CD14-positive monocyte (primary cell): ENCODE measurements around the gene BDKRB2. TPM values are rescaled to one million over a fixed set of nuclear protein-coding genes. Genes with fewer than 3 reads are reported as not detected.

ENCODE experiments used
- DNase-seq, 3 donors: peaks; one replicate each; pipeline ENCODE4 v3.0.0-alpha.2; 2011 to 2022
- H2AFZ ChIP-seq: 2 replicates; pipeline ENCODE4 v1.6.0; 2012; ENCODE audit warnings: mild to moderate bottlenecking, low read depth, low read length, inconsistent platforms; ENCODE audit not compliant: insufficient read depth, poor library complexity, severe bottlenecking
- H3K27ac ChIP-seq, 2 donors: 1 replicate in 1 of 2; 2 replicates in 1 of 2; pipeline ENCODE4 v1.5.1; 2012 to 2013; ENCODE audit warnings: low read length in 2 of 2, control low read depth in 1 of 2, inconsistent platforms in 1 of 2, low read depth in 1 of 2, mild to moderate bottlenecking in 1 of 2
- H3K27me3 ChIP-seq, 2 donors: one replicate each; pipeline versions ENCODE4 v1.6.0 to v1.6.1; 2011 to 2013; ENCODE audit warnings: low read length in 2 of 2; ENCODE audit not compliant: control insufficient read depth in 2 of 2, insufficient read depth in 2 of 2
- H3K36me3 ChIP-seq, 2 donors: replicated peaks in 1 of 2; 1 replicate in 1 of 2; 2 replicates in 1 of 2; pipeline versions ENCODE4 v1.5.1 to v1.6.1; 2012 to 2013; ENCODE audit warnings: low read length in 2 of 2, control low read depth in 1 of 2, inconsistent platforms in 1 of 2, mild to moderate bottlenecking in 1 of 2; ENCODE audit not compliant: insufficient read depth in 2 of 2, control insufficient read depth in 1 of 2
- H3K4me1 ChIP-seq, 2 donors: 1 replicate in 1 of 2; 2 replicates in 1 of 2; pipeline versions ENCODE4 v1.5.1 to v1.6.1; 2012 to 2013; ENCODE audit warnings: low read length in 2 of 2, control low read depth in 1 of 2, inconsistent platforms in 1 of 2, mild to moderate bottlenecking in 1 of 2, moderate library complexity in 1 of 2; ENCODE audit not compliant: insufficient read depth in 2 of 2, control insufficient read depth in 1 of 2
- H3K4me2 ChIP-seq: replicated peaks from 2 replicates; pipeline ENCODE3; 2012; ENCODE audit warnings: low read length, moderate library complexity, mild to moderate bottlenecking; ENCODE audit not compliant: poor library complexity, severe bottlenecking; ENCODE audit errors: extremely low read depth
- H3K4me3 ChIP-seq, 3 experiments: fragments of 200-600 bp in 1 of 3; sonication (generic) in 1 of 3; replicated peaks in 1 of 3; 1 replicate in 2 of 3; 2 replicates in 1 of 3; pipeline ENCODE4 v1.5.1; 2011 to 2013; ENCODE audit warnings: low read length in 3 of 3, mild to moderate bottlenecking in 3 of 3, control low read depth in 2 of 3, low read depth in 2 of 3, inconsistent platforms in 1 of 3, moderate library complexity in 1 of 3
- H3K79me2 ChIP-seq: 2 replicates; pipeline ENCODE4 v1.6.0; 2012; ENCODE audit warnings: mild to moderate bottlenecking, control low read depth, inconsistent platforms, low read length, moderate library complexity; ENCODE audit not compliant: insufficient read depth
- H3K9ac ChIP-seq: 2 replicates; pipeline ENCODE4 v1.6.0; 2017; ENCODE audit warnings: low read length, mild to moderate bottlenecking; ENCODE audit not compliant: insufficient read depth, poor library complexity, severe bottlenecking
- H3K9me3 ChIP-seq, 2 donors: replicated peaks in 1 of 2; 1 replicate in 1 of 2; 2 replicates in 1 of 2; pipeline versions ENCODE4 v1.5.1 to v1.6.1; 2012 to 2013; ENCODE audit warnings: low read length in 2 of 2, control low read depth in 1 of 2; ENCODE audit not compliant: control insufficient read depth in 1 of 2, insufficient read depth in 1 of 2
- H4K20me1 ChIP-seq: 2 replicates; pipeline ENCODE4 v1.6.0; 2012; ENCODE audit warnings: mild to moderate bottlenecking, low read length, control low read depth, moderate library complexity; ENCODE audit not compliant: insufficient read depth
- H3K27ac Mint-ChIP-seq, 7 donors: one replicate each; pipeline ENCODE4 v1.8.0; 2020; ENCODE audit warnings: mild to moderate bottlenecking in 7 of 7, mixed read lengths in 7 of 7, moderate library complexity in 6 of 7, inconsistent platforms in 2 of 7
- H3K27me3 Mint-ChIP-seq, 3 donors: one replicate each; pipeline ENCODE4 v1.8.0; 2021 to 2022; ENCODE audit warnings: low read depth in 3 of 3, mild to moderate bottlenecking in 3 of 3, mixed read lengths in 3 of 3, moderate library complexity in 3 of 3, inconsistent platforms in 1 of 3
- H3K36me3 Mint-ChIP-seq, 2 donors: one replicate each; pipeline ENCODE4 v1.8.0; 2020; ENCODE audit warnings: mixed read lengths in 2 of 2, inconsistent platforms in 1 of 2, mild to moderate bottlenecking in 1 of 2
- H3K4me1 Mint-ChIP-seq: one replicate; pipeline ENCODE4 v1.8.0; 2020; ENCODE audit warnings: mild to moderate bottlenecking, mixed read lengths
- H3K4me3 Mint-ChIP-seq, 2 donors: one replicate each; pipeline ENCODE4 v1.8.0; 2020; ENCODE audit warnings: mild to moderate bottlenecking in 2 of 2, mixed read lengths in 2 of 2, moderate library complexity in 1 of 2
- H3K9me3 Mint-ChIP-seq, 7 donors: one replicate each; pipeline ENCODE4 v1.8.0; 2020 to 2022; ENCODE audit warnings: mixed read lengths in 7 of 7, mild to moderate bottlenecking in 6 of 7, moderate library complexity in 6 of 7, inconsistent platforms in 2 of 7
- CTCF ChIP-seq: fragments of 200-600 bp; IDR thresholded peaks from one replicate; pipeline ENCODE4 v1.8.0; 2022; ENCODE audit warnings: antibody characterized with exemption, mild to moderate bottlenecking
- WGBS: methylation state at CpG from one replicate; pipeline ENCODE4 v1.1.5; 2013; ENCODE audit warnings: missing lambda C conversion rate; ENCODE audit not compliant: insufficient coverage; 5-methylcytosine and 5-hydroxymethylcytosine counted together
- intact Hi-C, 2 donors: fragments of 100-400 bp; cut with micrococcal nuclease; formaldehyde crosslinking; loops; one replicate each; pipeline versions ENCODE4 v1.15.0 to v1.15.1; 2023
- polyA plus RNA-seq, 3 donors: library from polyadenylated mRNA; depleted of rRNA in 1 of 3; unstranded in 2 of 3; stranded (reverse) in 1 of 3; fragments of 300-500 nt in 2 of 3; fragments of >200 nt in 1 of 3; fragmentation: Illumina TruSeq in 2 of 3; gene quantifications; 1 replicate in 2 of 3; 2 replicates in 1 of 3; pipeline ENCODE4 v1.2.3, GENCODE V29; 2012 to 2021

The BDKRB2 gene
- polyA plus RNA-seq, 3 donors: not detected

DNA sequence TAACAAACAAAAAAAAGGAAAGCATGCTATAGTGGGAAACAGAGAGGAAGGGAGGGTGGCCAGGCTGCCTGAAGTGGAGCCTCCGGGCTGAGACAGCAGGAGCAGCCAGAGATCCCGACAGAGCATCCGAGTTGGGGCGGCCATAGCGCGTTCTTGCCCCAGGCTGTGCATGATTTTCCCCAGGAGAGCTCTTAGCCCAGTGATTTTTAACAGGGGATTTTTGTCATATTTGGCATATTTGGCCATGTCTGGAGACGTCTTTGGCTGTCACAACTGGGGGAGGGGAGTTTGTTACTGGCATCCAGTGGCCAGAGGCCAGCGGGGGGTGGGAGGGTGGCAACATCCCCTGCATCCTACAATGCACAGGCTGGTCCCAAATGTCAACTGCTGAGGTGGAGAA lies 74.9 kb downstream of the BDKRB2 start:
- Histone ChIP-seq H3K79me2 (no peaks in the 10 kb centered on the region), H3K9ac (no peak overlapping the region), H3K27me3 (no peaks in the 10 kb centered on the region), H3K4me1 (no peaks in the 10 kb centered on the region), H3K4me3 (no peak overlapping the region), H4K20me1 (no peaks in the 10 kb centered on the region), H2AFZ (no peak overlapping the region), H3K9me3 (peaks cover 9 to 12% of the 10 kb centered on the region in 2 donors), H3K4me2 (no peak overlapping the region), H3K36me3 (peaks cover 8 to 22% of the 10 kb centered on the region in 2 donors), H3K27ac (no peak overlapping the region)
- no peak for DNase-seq
- Mint-ChIP-seq H3K4me3 (no peak overlapping the region), H3K36me3 (peaks cover 9 to 16% of the 10 kb centered on the region in 2 donors), H3K9me3 (peaks cover 4 to 14% (median 10%) of the 10 kb centered on the region in 7 donors), H3K27me3 (peaks cover 0 to 1% (median 0%) of the 10 kb centered on the region in 3 donors), H3K4me1 (no peaks in the 10 kb centered on the region), H3K27ac (no peak overlapping the region)
- TF ChIP-seq CTCF: no peak
- WGBS: 95% methylated on average over 6 of the region's 8 CpGs
- intact Hi-C loops: loop anchor here in 1 of 2 donors (10.0 kb wide), 2 partner anchors 175 to 715 kb away; no protein-coding TSS in a partner anchor

DNA sequence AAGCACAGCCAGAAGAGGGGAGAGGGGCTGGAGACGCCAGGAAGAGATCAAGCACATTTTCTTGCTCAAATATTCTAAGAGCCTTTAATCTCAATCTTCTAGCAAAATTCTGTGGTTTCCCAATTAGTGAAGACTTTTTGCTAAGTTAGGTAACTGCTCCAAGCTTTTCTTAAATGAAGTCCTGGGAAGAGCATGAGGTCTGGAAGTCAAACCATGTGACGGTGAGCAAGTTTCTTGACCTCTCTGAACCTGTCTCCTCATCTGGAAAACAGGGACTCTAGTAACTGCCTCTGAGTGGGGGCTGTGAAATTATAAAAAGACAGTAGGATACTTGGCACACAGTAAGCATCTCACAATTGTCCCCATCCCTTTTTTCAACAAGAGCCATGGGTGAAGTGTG lies 75.5 kb downstream of the BDKRB2 start:
- Histone ChIP-seq H3K27ac (no peak overlapping the region), H3K4me2 (no peak overlapping the region), H4K20me1 (no peaks in the 10 kb centered on the region), H3K36me3 (peaks cover 14 to 28% of the 10 kb centered on the region in 2 donors), H3K9me3 (peaks cover 9 to 12% of the 10 kb centered on the region in 2 donors), H2AFZ (no peak overlapping the region), H3K4me3 (no peak overlapping the region), H3K79me2 (no peaks in the 10 kb centered on the region), H3K9ac (no peak overlapping the region), H3K4me1 (no peaks in the 10 kb centered on the region), H3K27me3 (no peaks in the 10 kb centered on the region)
- Mint-ChIP-seq H3K4me1 (no peaks in the 10 kb centered on the region), H3K4me3 (no peak overlapping the region), H3K9me3 (peaks cover 4 to 14% (median 10%) of the 10 kb centered on the region in 7 donors), H3K36me3 (peaks cover 13 to 20% of the 10 kb centered on the region in 2 donors), H3K27ac (no peak overlapping the region), H3K27me3 (no peaks in the 10 kb centered on the region)
- no CpG with 5 or more reads among the region's 2 CpGs for WGBS
- DNase-seq: no peak
- intact Hi-C loops: no loop called here
- no peak for TF ChIP-seq CTCF
